Small intestine (tissue), 7 donors: ENCODE measurements around the gene FTSJ3. TPM values are rescaled to one million over a fixed set of nuclear protein-coding genes. Genes with fewer than 3 reads are reported as not detected.

ENCODE experiments used
- DNase-seq, 2 donors: peaks; one replicate each; pipeline versions ENCODE4 v3.0.0 to v3.0.0-alpha.2; 2013
- FAIRE-seq: peaks from 2 replicates; lab custom pipeline; 2012; peaks lifted over from hg19 to GRCh38; lab: Jason Lieb, UNC
- H3K27ac ChIP-seq, 3 donors: one replicate each; pipeline ENCODE4 v1.5.1; 2013; ENCODE audit warnings: low read length in 2 of 3, mild to moderate bottlenecking in 2 of 3, control low read depth in 1 of 3, inconsistent platforms in 1 of 3, low read depth in 1 of 3, moderate library complexity in 1 of 3
- H3K27me3 ChIP-seq, 3 donors: one replicate each; pipeline ENCODE4 v1.6.1; 2013; ENCODE audit warnings: low read length in 3 of 3, inconsistent platforms in 1 of 3; ENCODE audit not compliant: control insufficient read depth in 3 of 3, insufficient read depth in 3 of 3
- H3K36me3 ChIP-seq, 3 donors: one replicate each; pipeline ENCODE4 v1.6.1; 2013; ENCODE audit warnings: low read length in 3 of 3, inconsistent platforms in 1 of 3, low read depth in 1 of 3, mild to moderate bottlenecking in 1 of 3, moderate library complexity in 1 of 3; ENCODE audit not compliant: control insufficient read depth in 3 of 3, insufficient read depth in 2 of 3
- H3K4me1 ChIP-seq, 3 donors: one replicate each; pipeline ENCODE4 v1.6.1; 2013; ENCODE audit warnings: low read length in 2 of 3, inconsistent platforms in 1 of 3, low read depth in 1 of 3, mild to moderate bottlenecking in 1 of 3, moderate library complexity in 1 of 3; ENCODE audit not compliant: control insufficient read depth in 3 of 3, insufficient read depth in 2 of 3
- H3K4me3 ChIP-seq, 3 donors: one replicate each; pipeline ENCODE4 v1.5.1; 2013; ENCODE audit warnings: low read length in 3 of 3, control low read depth in 1 of 3, inconsistent platforms in 1 of 3, low read depth in 1 of 3, mild to moderate bottlenecking in 1 of 3, moderate library complexity in 1 of 3
- H3K9me3 ChIP-seq, 2 donors: one replicate each; pipeline ENCODE4 v1.6.1; 2013; ENCODE audit warnings: low read depth in 1 of 2, low read length in 1 of 2; ENCODE audit not compliant: control insufficient read depth in 2 of 2, insufficient read depth in 1 of 2
- WGBS, 3 donors: extraction: QIAGEN DNeasy Blood & Tissue Kit; methylation state at CpG; one replicate each; pipeline ENCODE4 v1.1.7; 2013; 5-methylcytosine and 5-hydroxymethylcytosine counted together
- polyA plus RNA-seq, 4 donors: library from polyadenylated mRNA; stranded (reverse) in 3 of 4; unstranded in 1 of 4; fragments of 200-250 nt in 3 of 4; fragments of 120-200 nt in 1 of 4; gene quantifications; one replicate each; pipeline versions ENCODE4 v1.2.1 to v1.2.3, GENCODE V29; 2013
- donor health status: healthy with polysubstance abuse.
- donor health status: control.
- donor health status: control.
- donor health status: Bipolar disorder and iron deficiency.
- donor health status: healthy.

The FTSJ3 gene
- polyA plus RNA-seq, 4 donors = 13.9 to 45.5 (median 19.7) TPM

DNA sequence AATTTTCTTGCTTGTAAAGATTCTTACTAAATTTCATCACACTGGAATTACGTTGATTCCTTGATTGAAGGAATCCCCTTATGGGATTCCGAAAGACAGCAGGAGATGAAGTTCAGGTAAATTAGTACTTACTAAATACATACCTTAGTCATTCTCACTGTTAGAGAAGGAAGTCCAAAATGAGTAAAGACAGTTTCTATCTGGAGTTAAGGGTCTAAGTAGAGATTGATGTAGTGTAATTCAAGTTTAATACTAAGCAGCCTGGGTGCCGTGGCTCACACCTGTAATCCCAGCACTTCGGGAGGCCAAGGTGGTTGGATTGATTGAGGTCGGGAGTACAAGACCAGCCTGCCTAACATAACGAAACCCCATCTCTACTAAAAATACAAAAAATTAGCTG lies 43.9 kb downstream of the FTSJ3 start:
- 82 to 85% (median 82%) methylated on average over 6 of the region's 6 CpGs for WGBS, 3 donors

DNA sequence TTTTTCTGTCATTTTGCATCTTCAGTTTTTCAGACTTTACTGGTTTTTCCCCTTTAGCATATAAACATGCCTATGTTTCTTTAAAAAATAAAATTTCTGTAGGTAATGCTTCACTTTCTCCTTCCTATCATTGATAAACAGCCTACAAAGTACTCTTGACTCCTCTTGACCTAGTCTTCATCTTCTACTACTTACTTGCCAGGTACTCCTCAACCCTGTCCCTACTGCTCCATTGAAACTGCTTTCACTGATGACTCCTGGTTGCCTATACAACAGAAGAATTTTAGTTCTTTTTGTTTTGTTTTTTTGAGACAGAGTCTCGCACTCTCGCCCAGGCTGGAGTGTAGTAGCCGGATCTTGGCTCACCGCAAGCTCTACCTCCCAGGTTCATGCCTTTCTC lies 46.5 kb downstream of the FTSJ3 start:
- DNase-seq (no peak), FAIRE-seq (no peak)
- H3K4me1 ChIP-seq = peaks cover 0 to 4% (median 2%) of the 10 kb centered on the region in 3 donors
- H3K4me3 ChIP-seq = no peak overlapping the region
- 95 to 99% (median 97%) methylated on average over 4 of the region's 4 CpGs for WGBS, 3 donors
- no peaks in the 10 kb centered on the region for H3K9me3 ChIP-seq
- no peaks in the 10 kb centered on the region for H3K27me3 ChIP-seq
- peaks cover 0 to 33% (median 4%) of the 10 kb centered on the region in 3 donors for H3K36me3 ChIP-seq
- H3K27ac ChIP-seq = no peak overlapping the region

More for the DNA sequence above, 43.9 kb downstream of the FTSJ3 start:
- DNase-seq (no peak), FAIRE-seq (no peak)
- Histone ChIP-seq H3K36me3 (peaks cover 4 to 46% (median 8%) of the 10 kb centered on the region in 3 donors), H3K4me1 (no peaks in the 10 kb centered on the region), H3K27ac (no peak overlapping the region), H3K4me3 (no peak overlapping the region), H3K27me3 (no peaks in the 10 kb centered on the region), H3K9me3 (no peaks in the 10 kb centered on the region)

DNA sequence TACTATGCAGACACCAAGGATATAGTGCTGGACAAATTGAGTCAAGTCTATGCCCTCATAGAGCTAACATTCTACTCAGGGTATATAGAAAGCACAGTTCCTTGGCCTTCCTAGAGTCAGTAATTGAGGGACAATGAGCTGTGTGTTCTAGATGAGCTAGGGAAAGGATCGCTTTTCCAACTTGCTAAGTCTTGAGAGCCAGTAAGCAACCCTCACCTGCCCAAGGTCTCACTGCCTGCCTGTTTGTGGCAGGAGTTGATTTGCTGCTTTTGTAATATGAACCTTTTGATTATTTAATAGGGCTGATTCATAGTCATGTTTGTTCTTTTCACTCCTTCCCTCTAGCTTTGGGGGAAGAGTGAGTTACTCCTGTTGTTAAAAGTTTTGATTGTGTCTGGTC lies 47.0 kb downstream of the FTSJ3 start:
- peaks cover 0 to 6% (median 2%) of the 10 kb centered on the region in 3 donors for H3K4me1 ChIP-seq

DNA sequence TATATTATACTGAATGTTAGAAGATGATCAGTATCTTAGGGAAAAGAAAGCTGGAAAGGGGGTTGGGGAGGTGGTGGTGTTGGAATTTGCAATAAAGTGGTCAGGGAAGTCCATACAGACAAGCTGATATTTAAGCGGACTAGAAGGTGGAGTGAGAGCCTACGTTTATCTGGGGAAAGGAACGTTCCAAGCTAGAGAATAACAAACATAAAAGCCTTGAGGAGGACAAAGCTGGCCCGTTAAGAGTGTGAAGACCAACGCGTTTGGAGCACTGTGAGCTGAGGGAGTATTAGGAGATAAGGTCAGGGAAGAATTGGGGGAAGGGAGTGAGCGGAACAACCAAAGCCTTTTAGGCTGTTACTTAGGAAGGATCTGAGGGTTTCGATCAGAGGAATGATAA lies 52.0 kb downstream of the FTSJ3 start:
- WGBS, 3 donors = 15 to 23% (median 19%) methylated on average over 8 of the region's 8 CpGs
- FAIRE-seq (no peak), DNase-seq (peak in 1 of 2 donors; percentile 33)
- Histone ChIP-seq H3K4me1 (peaks cover 0 to 8% (median 2%) of the 10 kb centered on the region in 3 donors), H3K27me3 (no peaks in the 10 kb centered on the region), H3K4me3 (peak overlapping the region; percentile 80 to 99 (median 94)), H3K27ac (peak overlapping the region in 2 of 3 donors; percentile 96 to 98), H3K36me3 (peaks cover 0 to 16% (median 0%) of the 10 kb centered on the region in 3 donors), H3K9me3 (no peaks in the 10 kb centered on the region)

More for the DNA sequence above, 47.0 kb downstream of the FTSJ3 start:
- H3K27ac ChIP-seq = no peak overlapping the region
- DNase-seq = no peak
- H3K9me3 ChIP-seq = no peaks in the 10 kb centered on the region
- H3K36me3 ChIP-seq = peaks cover 0 to 33% (median 4%) of the 10 kb centered on the region in 3 donors
- FAIRE-seq = no peak
- H3K4me3 ChIP-seq = no peak overlapping the region
- H3K27me3 ChIP-seq = no peaks in the 10 kb centered on the region
- 79 to 94% (median 84%) methylated on average over 1 of the region's 1 CpG for WGBS, 3 donors

DNA sequence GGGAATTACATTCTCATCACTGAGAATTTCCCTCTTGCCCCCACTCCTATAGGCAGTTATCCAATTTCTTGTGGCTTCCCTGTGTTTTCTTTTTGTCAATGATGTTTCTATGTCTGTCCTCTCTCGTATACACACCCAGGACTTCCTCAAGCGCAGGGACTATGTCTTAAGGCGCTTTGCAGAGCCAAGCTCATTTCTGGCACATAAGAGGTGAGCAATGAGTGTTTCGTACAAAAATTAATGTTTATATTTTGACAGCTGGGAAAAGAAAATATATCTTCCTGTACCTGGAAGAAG lies 52.5 kb downstream of the FTSJ3 start:
- peak in 1 of 2 donors; percentile 22 for DNase-seq

DNA sequence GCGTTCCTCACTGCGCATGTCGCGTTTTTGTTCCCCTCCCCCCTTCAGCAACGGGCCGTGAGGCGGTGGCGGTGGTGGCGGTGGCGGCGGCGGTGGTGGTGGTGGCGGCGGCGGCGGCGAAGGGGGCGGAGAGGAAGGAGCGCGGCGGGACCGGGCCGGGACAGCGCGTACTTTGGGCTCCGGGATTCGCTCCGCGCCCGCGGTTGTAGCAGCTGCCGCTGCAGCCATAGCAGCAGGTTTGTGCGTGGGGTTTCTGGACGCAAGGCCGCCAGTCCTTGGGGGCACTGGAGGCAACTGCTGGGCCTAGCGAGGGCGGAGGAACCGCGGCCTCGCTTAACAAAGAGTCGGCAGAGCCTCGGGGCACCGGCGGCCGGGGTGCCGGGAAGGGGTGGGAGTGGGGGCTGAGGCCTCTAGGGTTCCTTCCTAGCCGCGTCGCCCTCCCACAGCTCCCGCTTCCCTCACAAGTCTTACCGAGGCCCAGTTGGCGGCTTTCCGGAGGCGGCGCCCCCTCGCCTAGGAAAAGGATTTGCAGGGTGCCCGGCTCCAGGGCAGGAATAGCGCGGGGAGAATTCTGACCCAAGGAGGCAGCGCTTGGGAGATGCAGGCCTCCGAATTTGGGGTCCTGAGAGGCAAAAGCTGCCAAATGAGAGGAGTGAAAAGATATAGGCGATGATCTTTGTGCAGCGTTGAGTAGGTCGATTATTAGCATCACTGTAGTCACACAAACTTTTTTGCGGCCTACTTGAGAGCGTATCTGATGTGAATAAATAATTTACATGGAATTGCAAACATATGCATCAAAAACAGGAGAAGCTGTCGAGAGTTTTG lies 53.1 kb downstream of the FTSJ3 start, which contains the start of gene DDX42:
Gene DDX42, plus strand, starts transcription at position 30 of the 828 bp plus-strand sequence. CDS start 12,880 bp downstream, outside the sequence.
- peaks cover 0 to 15% (median 0%) of the 10 kb centered on the region in 3 donors for H3K36me3 ChIP-seq
- H3K27me3 ChIP-seq = no peaks in the 10 kb centered on the region
- H3K9me3 ChIP-seq = no peaks in the 10 kb centered on the region
- H3K27ac ChIP-seq = peak within 1 kb of the TSS; percentile 96 to 99 (median 98)
- peak within 1 kb of the TSS; percentile 89 to 99 (median 94) for H3K4me3 ChIP-seq
- H3K4me1 ChIP-seq = peaks cover 0 to 8% (median 2%) of the 10 kb centered on the region in 3 donors
- DNase-seq = peak in 1 of 2 donors; percentile 53
- WGBS, 3 donors = 0% methylated on average over 47 to 67 of the region's 67 CpGs
- no peak for FAIRE-seq

More for the DNA sequence above, 52.5 kb downstream of the FTSJ3 start:
- Histone ChIP-seq H3K36me3 (peaks cover 0 to 19% (median 0%) of the 10 kb centered on the region in 3 donors), H3K27ac (peak overlapping the region; percentile 85 to 98 (median 96)), H3K4me3 (peak overlapping the region; percentile 80 to 99 (median 94)), H3K4me1 (peaks cover 0 to 8% (median 2%) of the 10 kb centered on the region in 3 donors), H3K9me3 (no peaks in the 10 kb centered on the region), H3K27me3 (no peaks in the 10 kb centered on the region)
- no peak for FAIRE-seq
- 0 to 3% (median 0%) methylated on average over 4 of the region's 4 CpGs for WGBS, 3 donors

DNA sequence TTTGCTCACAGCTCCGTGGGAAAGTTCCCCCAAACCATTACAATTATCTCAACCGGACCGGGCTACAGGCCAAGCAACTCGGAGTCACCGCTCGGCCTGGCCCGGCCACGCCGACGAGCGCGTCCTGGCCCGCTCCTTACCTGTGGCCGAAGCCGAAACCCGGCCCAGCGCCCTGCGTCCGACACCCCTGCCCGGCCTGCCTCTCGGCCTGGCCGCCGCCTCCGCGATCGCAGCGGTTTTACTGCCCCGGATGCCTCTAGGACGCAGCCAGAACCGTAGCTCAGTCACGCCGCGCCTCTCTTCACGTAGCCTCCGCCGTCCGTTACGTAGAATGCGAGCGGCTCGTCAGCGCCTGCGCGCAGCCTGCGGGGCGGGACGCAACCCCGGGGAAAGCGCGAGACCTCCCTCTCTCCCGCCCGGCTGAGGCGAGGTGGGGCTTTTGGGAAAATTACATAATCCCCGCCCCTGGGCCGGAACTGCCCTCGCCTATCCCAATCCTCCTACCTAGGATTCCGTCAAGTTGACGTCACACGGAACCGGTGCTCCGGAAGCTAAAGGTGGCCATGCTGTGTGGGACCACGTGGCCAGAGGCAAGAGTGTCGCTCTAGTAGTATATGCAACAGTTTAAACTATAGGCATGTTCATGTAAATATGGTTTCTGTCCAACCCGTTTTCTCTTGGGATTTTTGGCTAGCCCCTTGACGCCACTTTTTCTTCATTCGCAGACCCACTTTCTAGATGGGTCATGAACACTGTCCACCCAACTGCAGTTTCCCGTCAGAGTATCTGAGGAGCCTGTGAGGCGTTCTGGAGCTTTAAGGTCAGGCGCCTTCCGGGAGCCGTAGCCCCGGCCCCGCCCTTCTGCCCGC lies 54.0 kb downstream of the FTSJ3 start, which contains the start of gene CCDC47:
Gene CCDC47, minus strand, starts transcription at position 326 of the 869 bp plus-strand sequence. CDS start 7,422 bp downstream, outside the sequence.
- H3K36me3 ChIP-seq = peaks cover 0 to 15% (median under 1%) of the 10 kb centered on the region in 3 donors
- 0 to 1% (median 0%) methylated on average over 73 to 74 of the region's 74 CpGs for WGBS, 3 donors
- peak within 1 kb of the TSS; percentile 96 to 99 (median 98) for H3K27ac ChIP-seq
- H3K27me3 ChIP-seq = no peaks in the 10 kb centered on the region
- DNase-seq = peak; percentile 100
- no peaks in the 10 kb centered on the region for H3K9me3 ChIP-seq
- peaks cover 0 to 8% (median 2%) of the 10 kb centered on the region in 3 donors for H3K4me1 ChIP-seq
- H3K4me3 ChIP-seq = peak within 1 kb of the TSS; percentile 89 to 99 (median 94)
- FAIRE-seq = no peak
